Trophoblast cell (in vitro differentiated cells and primary cell): ENCODE results near the gene POMGNT2.

Source experiments
- DNase-seq, 2 donors: peaks; one replicate each; pipeline ENCODE4 v3.0.0-alpha.2; 2016
- H2AFZ ChIP-seq: 2 replicates; pipeline ENCODE4 v1.6.1; 2013; ENCODE audit warnings: low read length, moderate library complexity, mild to moderate bottlenecking; ENCODE audit not compliant: insufficient read depth, poor library complexity
- H2AK5ac ChIP-seq: 2 replicates; pipeline ENCODE4 v1.6.1; 2013; ENCODE audit warnings: mild to moderate bottlenecking, low read length
- H2BK120ac ChIP-seq: 2 replicates; pipeline ENCODE4 v1.6.1; 2013; ENCODE audit warnings: low read length, mild to moderate bottlenecking, moderate library complexity; ENCODE audit not compliant: insufficient read depth, poor library complexity
- H2BK12ac ChIP-seq: 2 replicates; pipeline ENCODE4 v1.6.1; 2013; ENCODE audit warnings: mild to moderate bottlenecking, low read length, moderate library complexity
- H2BK5ac ChIP-seq: 2 replicates; pipeline ENCODE4 v1.6.1; 2013; ENCODE audit warnings: low read length, low read depth, moderate library complexity, mild to moderate bottlenecking; ENCODE audit not compliant: poor library complexity
- H3K14ac ChIP-seq: 2 replicates; pipeline ENCODE4 v1.6.1; 2013; ENCODE audit warnings: mild to moderate bottlenecking, low read length
- H3K18ac ChIP-seq: 2 replicates; pipeline ENCODE4 v1.6.1; 2013; ENCODE audit warnings: mild to moderate bottlenecking, low read length
- H3K23ac ChIP-seq: 2 replicates; pipeline ENCODE4 v1.6.1; 2013; ENCODE audit warnings: low read length
- H3K27ac ChIP-seq: 2 replicates; pipeline ENCODE4 v1.5.1; 2013; ENCODE audit warnings: low read depth, mild to moderate bottlenecking, inconsistent platforms, low read length, moderate library complexity
- H3K27me3 ChIP-seq: 2 replicates; pipeline ENCODE4 v1.6.1; 2013; ENCODE audit warnings: inconsistent platforms, mild to moderate bottlenecking, low read length, moderate library complexity; ENCODE audit not compliant: insufficient read depth
- H3K36me3 ChIP-seq, 2 experiments: 1 replicate in 1 of 2; 2 replicates in 1 of 2; pipeline ENCODE4 v1.6.1; 2013; ENCODE audit warnings: low read length in 2 of 2, mild to moderate bottlenecking in 2 of 2, moderate library complexity in 1 of 2; ENCODE audit not compliant: insufficient read depth in 2 of 2, control insufficient read depth in 1 of 2
- H3K4ac ChIP-seq: 2 replicates; pipeline ENCODE4 v1.6.1; 2013; ENCODE audit warnings: low read depth, mild to moderate bottlenecking, low read length, moderate library complexity
- H3K4me1 ChIP-seq, 2 experiments: 1 replicate in 1 of 2; 2 replicates in 1 of 2; pipeline ENCODE4 v1.6.1; 2013; ENCODE audit warnings: low read length in 2 of 2, mild to moderate bottlenecking in 2 of 2, moderate library complexity in 1 of 2; ENCODE audit not compliant: insufficient read depth in 2 of 2, control insufficient read depth in 1 of 2
- H3K4me2 ChIP-seq: 2 replicates; pipeline ENCODE4 v1.6.1; 2013; ENCODE audit warnings: inconsistent platforms, mild to moderate bottlenecking, low read length, moderate library complexity
- H3K4me3 ChIP-seq: 2 replicates; pipeline ENCODE4 v1.5.1; 2013; ENCODE audit warnings: mild to moderate bottlenecking, low read depth, low read length, inconsistent platforms
- H3K79me1 ChIP-seq: one replicate; pipeline ENCODE4 v1.6.1; 2013; ENCODE audit warnings: low read length
- H3K79me2 ChIP-seq: 2 replicates; pipeline ENCODE4 v1.6.1; 2013; ENCODE audit warnings: low read length, mild to moderate bottlenecking; ENCODE audit not compliant: control insufficient read depth, insufficient read depth, poor library complexity
- H3K9ac ChIP-seq: 2 replicates; pipeline ENCODE4 v1.6.1; 2013; ENCODE audit warnings: mild to moderate bottlenecking, low read length
- H3K9me3 ChIP-seq: 2 replicates; pipeline ENCODE4 v1.6.1; 2013; ENCODE audit warnings: low read depth, mild to moderate bottlenecking, control low read depth, inconsistent platforms, low read length; ENCODE audit not compliant: insufficient read depth
- H4K12ac ChIP-seq: 2 replicates; pipeline ENCODE4 v1.6.1; 2013; ENCODE audit warnings: low read depth, mild to moderate bottlenecking, low read length, moderate library complexity
- H4K8ac ChIP-seq: 2 replicates; pipeline ENCODE4 v1.6.1; 2013; ENCODE audit warnings: low read depth, mild to moderate bottlenecking, low read length, moderate library complexity
- H4K91ac ChIP-seq: one replicate; pipeline ENCODE4 v1.6.1; 2013; ENCODE audit warnings: low read depth, mild to moderate bottlenecking, low read length, moderate library complexity
- WGBS: extraction: QIAGEN DNeasy Blood & Tissue Kit; methylation state at CpG from one replicate; pipeline ENCODE4 v1.1.7; 2013; ENCODE audit warnings: missing lambda C conversion rate; ENCODE audit not compliant: insufficient read length, insufficient coverage; ENCODE audit errors: extremely low coverage; 5-methylcytosine and 5-hydroxymethylcytosine counted together

The POMGNT2 gene

DNA sequence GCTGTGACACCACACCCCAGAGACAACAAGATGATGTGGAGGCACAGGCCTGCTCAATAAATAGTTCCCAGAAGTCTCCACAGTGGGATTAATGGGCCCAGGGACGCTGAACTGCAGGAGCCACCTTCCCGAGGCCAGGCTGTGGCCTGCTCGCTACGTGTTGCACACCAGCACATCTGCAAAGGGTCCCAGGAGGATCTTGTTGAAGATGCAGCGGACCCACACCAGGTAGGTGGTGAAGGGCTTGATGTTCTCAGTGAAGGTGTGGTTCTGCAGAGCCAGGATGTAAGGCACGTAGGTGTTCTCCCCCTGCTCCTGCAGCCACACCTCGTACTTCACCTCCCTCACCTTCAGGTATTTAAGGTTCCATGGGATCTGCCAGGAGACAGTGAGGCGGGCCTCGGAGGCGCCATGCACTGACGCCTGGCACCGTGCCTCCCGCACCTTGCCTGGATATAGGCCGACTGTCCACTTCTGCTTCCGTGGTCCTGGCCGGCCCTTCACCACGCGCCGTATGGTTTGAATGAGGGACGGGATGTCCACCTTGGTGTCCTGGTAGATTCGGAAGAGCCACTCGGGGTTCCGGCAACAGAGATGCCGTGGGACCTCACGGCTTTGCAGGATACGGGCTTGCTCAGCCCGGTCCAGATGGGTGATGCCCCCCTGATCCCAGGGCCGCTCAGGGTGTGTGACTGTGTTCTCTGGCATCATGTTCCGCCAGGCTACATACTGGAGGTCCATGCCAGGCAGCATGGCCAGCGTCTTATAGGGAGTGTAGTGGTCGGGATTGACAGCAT lies 26.1 kb downstream of the POMGNT2 start:
- no peak overlapping the region for H3K23ac ChIP-seq
- H2AFZ ChIP-seq, result no peak overlapping the region
- H4K12ac ChIP-seq, result no peak overlapping the region
- no peak overlapping the region for H2AK5ac ChIP-seq
- H3K4ac ChIP-seq, result no peak overlapping the region
- no peak overlapping the region for H3K27ac ChIP-seq
- peaks cover 15 to 18% of the 10 kb centered on the region in 2 experiments for H3K36me3 ChIP-seq
- H3K9me3 ChIP-seq, result peaks cover 15% of the 10 kb centered on the region
- no peaks in the 10 kb centered on the region for H3K4me1 ChIP-seq
- H2BK12ac ChIP-seq, result no peak overlapping the region
- H3K9ac ChIP-seq, result no peak overlapping the region
- no peak overlapping the region for H2BK120ac ChIP-seq
- no peaks in the 10 kb centered on the region for H3K79me1 ChIP-seq
- no peaks in the 10 kb centered on the region for H3K79me2 ChIP-seq
- no peak overlapping the region for H3K18ac ChIP-seq
- H4K8ac ChIP-seq, result no peak overlapping the region
- no peak overlapping the region for H3K4me3 ChIP-seq
- H3K27me3 ChIP-seq, result no peaks in the 10 kb centered on the region
- no peak for DNase-seq
- WGBS, result no CpG with 5 or more reads among the region's 31 CpGs
- no peak overlapping the region for H2BK5ac ChIP-seq
- no peak overlapping the region for H4K91ac ChIP-seq
- H3K14ac ChIP-seq, result no peak overlapping the region
- no peak overlapping the region for H3K4me2 ChIP-seq

GRCh38 chr3:43077707-43078106 lies 28.2 kb downstream of the POMGNT2 start:
- Histone ChIP-seq H3K23ac (no peak overlapping the region), H2BK120ac (no peak overlapping the region), H3K4me2 (no peak overlapping the region), H3K36me3 (peaks cover 15 to 18% of the 10 kb centered on the region in 2 experiments), H4K91ac (no peak overlapping the region), H2BK5ac (no peak overlapping the region), H3K14ac (no peak overlapping the region), H3K4me1 (no peaks in the 10 kb centered on the region), H3K9ac (no peak overlapping the region), H3K27me3 (no peaks in the 10 kb centered on the region), H3K79me2 (no peaks in the 10 kb centered on the region), H3K79me1 (no peaks in the 10 kb centered on the region), H2AK5ac (no peak overlapping the region), H3K9me3 (peaks cover 15% of the 10 kb centered on the region), H2AFZ (no peak overlapping the region), H4K8ac (no peak overlapping the region), H4K12ac (no peak overlapping the region), H3K27ac (no peak overlapping the region), H3K18ac (no peak overlapping the region), H3K4ac (no peak overlapping the region), H3K4me3 (no peak overlapping the region), H2BK12ac (no peak overlapping the region)
- DNase-seq, result no peak

DNA sequence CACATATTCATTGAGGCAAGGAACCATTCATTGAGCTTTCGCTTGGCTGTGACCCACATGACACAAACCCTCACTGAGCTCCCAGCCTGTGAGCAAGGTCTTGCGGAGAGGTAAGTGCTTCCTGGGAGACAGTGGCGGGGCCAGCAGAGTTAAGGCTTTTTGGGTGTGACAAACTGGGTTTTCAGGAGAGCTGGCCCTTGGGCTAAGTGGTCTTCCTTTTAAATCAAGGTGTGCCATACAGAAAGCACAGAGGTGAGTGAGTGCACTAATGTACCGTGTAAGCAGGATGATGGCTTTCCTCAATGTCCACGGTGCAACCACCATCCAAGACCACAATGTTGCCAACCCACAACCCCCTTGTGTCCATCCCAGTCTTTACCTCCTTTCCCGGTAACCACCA lies 28.6 kb downstream of the POMGNT2 start:
- Histone ChIP-seq H3K27me3 (no peaks in the 10 kb centered on the region), H3K18ac (no peak overlapping the region), H3K4ac (no peak overlapping the region), H3K79me2 (no peaks in the 10 kb centered on the region), H4K8ac (no peak overlapping the region), H3K36me3 (peaks cover 15 to 18% of the 10 kb centered on the region in 2 experiments), H2BK12ac (no peak overlapping the region), H3K4me3 (no peak overlapping the region), H3K4me2 (no peak overlapping the region), H3K14ac (no peak overlapping the region), H4K91ac (no peak overlapping the region), H3K9me3 (peaks cover 15% of the 10 kb centered on the region), H2BK120ac (no peak overlapping the region), H4K12ac (no peak overlapping the region), H2BK5ac (no peak overlapping the region), H2AFZ (no peak overlapping the region), H3K4me1 (no peaks in the 10 kb centered on the region), H3K23ac (no peak overlapping the region), H3K79me1 (no peaks in the 10 kb centered on the region), H3K27ac (no peak overlapping the region), H3K9ac (no peak overlapping the region), H2AK5ac (no peak overlapping the region)
- no CpG with 5 or more reads among the region's 6 CpGs for WGBS
- no peak for DNase-seq

DNA sequence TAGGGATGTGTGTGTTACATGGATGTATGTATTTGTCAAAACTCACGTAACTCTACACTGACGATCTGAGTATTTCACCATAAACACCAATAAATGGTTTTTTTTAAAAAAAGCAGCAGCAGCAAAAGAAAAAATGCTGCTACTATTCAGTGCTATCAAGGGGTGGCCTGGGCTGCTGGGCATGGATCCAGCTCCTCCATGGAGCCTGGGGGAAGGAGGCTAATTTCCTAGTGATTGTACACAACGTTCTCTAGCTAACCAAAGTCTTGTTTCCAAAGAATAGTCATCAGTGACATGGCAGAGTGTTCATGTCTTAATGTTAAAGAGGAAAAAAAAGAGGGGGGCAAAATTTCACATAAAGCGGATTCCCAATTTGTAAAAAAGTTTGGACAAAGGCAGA lies 29.0 kb downstream of the POMGNT2 start:
- H3K14ac ChIP-seq, result no peak overlapping the region
- H3K27ac ChIP-seq, result no peak overlapping the region
- no peak overlapping the region for H4K8ac ChIP-seq
- H3K27me3 ChIP-seq, result no peaks in the 10 kb centered on the region
- H4K91ac ChIP-seq, result no peak overlapping the region
- no peak overlapping the region for H4K12ac ChIP-seq
- H3K79me1 ChIP-seq, result no peaks in the 10 kb centered on the region
- no peaks in the 10 kb centered on the region for H3K4me1 ChIP-seq
- no peak overlapping the region for H3K4me3 ChIP-seq
- H2BK12ac ChIP-seq, result no peak overlapping the region
- no peak overlapping the region for H2AK5ac ChIP-seq
- no peak overlapping the region for H2AFZ ChIP-seq
- H2BK5ac ChIP-seq, result no peak overlapping the region
- H3K9me3 ChIP-seq, result peaks cover 15% of the 10 kb centered on the region
- no peak overlapping the region for H3K23ac ChIP-seq
- H3K79me2 ChIP-seq, result no peaks in the 10 kb centered on the region
- H3K36me3 ChIP-seq, result peaks cover 15 to 18% of the 10 kb centered on the region in 2 experiments
- no peak overlapping the region for H3K4ac ChIP-seq
- no peak overlapping the region for H3K9ac ChIP-seq
- WGBS, result no CpG with 5 or more reads among the region's 4 CpGs
- no peak overlapping the region for H2BK120ac ChIP-seq
- no peak overlapping the region for H3K4me2 ChIP-seq
- H3K18ac ChIP-seq, result no peak overlapping the region
- DNase-seq, result no peak
